ENCODE measurements around the gene TM4SF4. TPM values are rescaled to one million over a fixed set of nuclear protein-coding genes. Genes with fewer than 3 reads are reported as not detected.

TM4SF4 gene
- total and polyA plus RNA-seq, 2 donors (not counting 1 experiment from before 2014, with no cell fraction given) = not detected

- peak overlapping the region; percentile 49 for H3K4me2 ChIP-seq (replicated peaks; ENCODE audit: low read depth, low read length, poor library complexity, severe bottlenecking)
- no peak for TF ChIP-seq EZH2 (IDR thresholded peaks at IDR 0.05; ENCODE audit: borderline replicate concordance, insufficient read depth, low read depth, low read length, poor library complexity, severe bottlenecking)
- TF ChIP-seq CTCF (IDR thresholded peaks at IDR 0.05) = no peak
- no peaks in the 10 kb centered on the region for H3K79me2 ChIP-seq (ENCODE audit: control insufficient read depth, insufficient read depth, low read length)
- peak overlapping the region; percentile 9 for H3K9ac ChIP-seq (ENCODE audit: low read length)
- H3K36me3 ChIP-seq (replicated peaks in 1 of 2; ENCODE audit: control extremely low read depth in 1 of 2, control insufficient read depth in 1 of 2, extremely low read depth in 1 of 2, insufficient read depth in 2 of 2, low read length in 1 of 2) = no peaks in the 10 kb centered on the region
- ATAC-seq (ENCODE audit: low read depth) (no peak), DNase-seq (peak; percentile 7)
- no peak overlapping the region for H3K27ac Mint-ChIP-seq
- H3K27ac ChIP-seq (ENCODE audit: low read length in 2 of 2) = no peak overlapping the region
- H3K9me3 ChIP-seq (ENCODE audit: control extremely low read depth in 1 of 3, control insufficient read depth in 2 of 3, insufficient read depth in 1 of 3, low read length in 2 of 3) = no peaks in the 10 kb centered on the region
- 10% methylated on average over 4 of the region's 14 CpGs for WGBS (ENCODE audit: insufficient coverage)
- H3K27me3 ChIP-seq (replicated peaks in 1 of 4; ENCODE audit: control extremely low read depth in 1 of 4, control insufficient read depth in 3 of 4, insufficient read depth in 4 of 4, low read length in 3 of 4) = peaks cover 0 to 3% (median 0%) of the 10 kb centered on the region in 4 experiments
- ChIA-PET CTCF (interaction anchor here (1.0 kb wide), 1 partner anchor 12 kb away, joined by 3 read pairs; no protein-coding TSS in a partner anchor), POLR2A (no interaction called here)
- H2AFZ ChIP-seq (ENCODE audit: insufficient read depth, low read depth, low read length, poor library complexity, severe bottlenecking) = peak overlapping the region; percentile 54
- H4K20me1 ChIP-seq (ENCODE audit: control insufficient read depth, insufficient read depth, low read length, poor library complexity, severe bottlenecking) = no peaks in the 10 kb centered on the region
- H3K4me1 Mint-ChIP-seq = peaks cover 14% of the 10 kb centered on the region
- H3K9me3 Mint-ChIP-seq (ENCODE audit: insufficient read depth) = no peaks in the 10 kb centered on the region
- H3K4me3 ChIP-seq (ENCODE audit: control extremely low read depth in 1 of 5, extremely low read depth in 1 of 5, insufficient read depth in 1 of 5, low read depth in 2 of 5, low read length in 4 of 5) = peak overlapping the region in 1 of 5 experiments; percentile 11
- peak overlapping the region; percentile 40 for H3K4me3 Mint-ChIP-seq
- H3K27me3 Mint-ChIP-seq = peaks cover 26% of the 10 kb centered on the region
- H3K4me1 ChIP-seq (ENCODE audit: control insufficient read depth in 2 of 2, insufficient read depth in 2 of 2, low read length in 2 of 2) = peaks cover 5 to 11% of the 10 kb centered on the region in 2 donors
- intact Hi-C loops (cut with micrococcal nuclease) = no loop called here
These were observed 33.2 kb downstream of the TM4SF4 start for GRCh38 chr3:149507491-149508324.

- H3K4me3 ChIP-seq (ENCODE audit: control extremely low read depth in 1 of 5, extremely low read depth in 1 of 5, insufficient read depth in 1 of 5, low read depth in 2 of 5, low read length in 4 of 5) = no peak overlapping the region
- no peak for TF ChIP-seq EZH2 (IDR thresholded peaks at IDR 0.05; ENCODE audit: borderline replicate concordance, insufficient read depth, low read depth, low read length, poor library complexity, severe bottlenecking)
- no peak for TF ChIP-seq CTCF (IDR thresholded peaks at IDR 0.05)
- H3K9me3 ChIP-seq (ENCODE audit: control extremely low read depth in 1 of 3, control insufficient read depth in 2 of 3, insufficient read depth in 1 of 3, low read length in 2 of 3) = no peaks in the 10 kb centered on the region
- H3K4me2 ChIP-seq (replicated peaks; ENCODE audit: low read depth, low read length, poor library complexity, severe bottlenecking) = no peak overlapping the region
- ChIA-PET CTCF (interaction anchor here (1.0 kb wide), 1 partner anchor 12 kb away, joined by 3 read pairs; no protein-coding TSS in a partner anchor), POLR2A (no interaction called here)
- no peak overlapping the region for H3K9ac ChIP-seq (ENCODE audit: low read length)
- peaks cover 14% of the 10 kb centered on the region for H3K4me1 Mint-ChIP-seq
- H3K27ac ChIP-seq (ENCODE audit: low read length in 2 of 2) = no peak overlapping the region
- ATAC-seq (ENCODE audit: low read depth) = no peak
- no peak overlapping the region for H2AFZ ChIP-seq (ENCODE audit: insufficient read depth, low read depth, low read length, poor library complexity, severe bottlenecking)
- no peaks in the 10 kb centered on the region for H3K9me3 Mint-ChIP-seq (ENCODE audit: insufficient read depth)
- H3K4me1 ChIP-seq (ENCODE audit: control insufficient read depth in 2 of 2, insufficient read depth in 2 of 2, low read length in 2 of 2) = peaks cover 5 to 11% of the 10 kb centered on the region in 2 donors
- peaks cover 0 to 3% (median 0%) of the 10 kb centered on the region in 4 experiments for H3K27me3 ChIP-seq (replicated peaks in 1 of 4; ENCODE audit: control extremely low read depth in 1 of 4, control insufficient read depth in 3 of 4, insufficient read depth in 4 of 4, low read length in 3 of 4)
- H3K79me2 ChIP-seq (ENCODE audit: control insufficient read depth, insufficient read depth, low read length) = no peaks in the 10 kb centered on the region
- H3K27me3 Mint-ChIP-seq = peaks cover 23% of the 10 kb centered on the region
- no peak for DNase-seq
- H3K36me3 ChIP-seq (replicated peaks in 1 of 2; ENCODE audit: control extremely low read depth in 1 of 2, control insufficient read depth in 1 of 2, extremely low read depth in 1 of 2, insufficient read depth in 2 of 2, low read length in 1 of 2) = no peaks in the 10 kb centered on the region
- H3K27ac Mint-ChIP-seq = no peak overlapping the region
- intact Hi-C loops (cut with micrococcal nuclease) = no loop called here
- H3K4me3 Mint-ChIP-seq = no peak overlapping the region
- no peaks in the 10 kb centered on the region for H4K20me1 ChIP-seq (ENCODE audit: control insufficient read depth, insufficient read depth, low read length, poor library complexity, severe bottlenecking)
- WGBS (ENCODE audit: insufficient coverage) = no CpG with 5 or more reads among the region's 3 CpGs
These were observed 35.0 kb downstream of the TM4SF4 start for GRCh38 chr3:149509526-149509925.

All from B cell (primary cell).